Progenitor cell of endocrine pancreas (in vitro differentiated cells): ENCODE measurements around the gene PSMD3. TPM values are rescaled to one million over a fixed set of nuclear protein-coding genes. Genes with fewer than 3 reads are reported as not detected.
A peak's percentile ranks its signal among the peaks of the same experiment; 100 is the strongest.
"Not testable (repeated sequence)": the region's sequence is repeated elsewhere in the genome, so short reads cannot be mapped to it uniquely, and the experiment has no call there.

ENCODE experiments used
- DNase-seq: peaks from one replicate; pipeline ENCODE4 v3.0.0; 2021; ENCODE audit warnings: low spot score; ENCODE audit not compliant: unreplicated experiment
- H3K27ac Mint-ChIP-seq: 2 replicates; pipeline ENCODE4 v1.8.0; 2021; ENCODE audit warnings: mild to moderate bottlenecking, moderate library complexity, mixed read lengths
- H3K27me3 Mint-ChIP-seq: 2 replicates; pipeline ENCODE4 v1.8.0; 2021; ENCODE audit warnings: mixed read lengths
- H3K36me3 Mint-ChIP-seq: 2 replicates; pipeline ENCODE4 v1.8.0; 2022; ENCODE audit warnings: mixed read lengths; ENCODE audit not compliant: insufficient read depth
- H3K4me1 Mint-ChIP-seq: 2 replicates; pipeline ENCODE4 v1.8.0; 2021; ENCODE audit warnings: low read depth, mixed read lengths
- H3K4me3 Mint-ChIP-seq: 2 replicates; pipeline ENCODE4 v1.8.0; 2021; ENCODE audit warnings: low read depth, mild to moderate bottlenecking, moderate library complexity, mixed read lengths
- H3K9me3 Mint-ChIP-seq: 2 replicates; pipeline ENCODE4 v1.8.0; 2021; ENCODE audit warnings: low read depth, mixed read lengths
- CTCF ChIP-seq: fragments of 200-600 bp; sonication (generic); IDR thresholded peaks from one replicate; pipeline ENCODE4 v1.5.0; 2021; ENCODE audit warnings: antibody characterized with exemption, mild to moderate bottlenecking; ENCODE audit not compliant: unreplicated experiment
- total RNA-seq: library from RNA; stranded (reverse); gene quantifications from 2 replicates; pipeline ENCODE4 v1.2.1, GENCODE V29; 2021

PSMD3 gene
- total RNA-seq, 1 donor from 2014 or later: 117 TPM

DNA sequence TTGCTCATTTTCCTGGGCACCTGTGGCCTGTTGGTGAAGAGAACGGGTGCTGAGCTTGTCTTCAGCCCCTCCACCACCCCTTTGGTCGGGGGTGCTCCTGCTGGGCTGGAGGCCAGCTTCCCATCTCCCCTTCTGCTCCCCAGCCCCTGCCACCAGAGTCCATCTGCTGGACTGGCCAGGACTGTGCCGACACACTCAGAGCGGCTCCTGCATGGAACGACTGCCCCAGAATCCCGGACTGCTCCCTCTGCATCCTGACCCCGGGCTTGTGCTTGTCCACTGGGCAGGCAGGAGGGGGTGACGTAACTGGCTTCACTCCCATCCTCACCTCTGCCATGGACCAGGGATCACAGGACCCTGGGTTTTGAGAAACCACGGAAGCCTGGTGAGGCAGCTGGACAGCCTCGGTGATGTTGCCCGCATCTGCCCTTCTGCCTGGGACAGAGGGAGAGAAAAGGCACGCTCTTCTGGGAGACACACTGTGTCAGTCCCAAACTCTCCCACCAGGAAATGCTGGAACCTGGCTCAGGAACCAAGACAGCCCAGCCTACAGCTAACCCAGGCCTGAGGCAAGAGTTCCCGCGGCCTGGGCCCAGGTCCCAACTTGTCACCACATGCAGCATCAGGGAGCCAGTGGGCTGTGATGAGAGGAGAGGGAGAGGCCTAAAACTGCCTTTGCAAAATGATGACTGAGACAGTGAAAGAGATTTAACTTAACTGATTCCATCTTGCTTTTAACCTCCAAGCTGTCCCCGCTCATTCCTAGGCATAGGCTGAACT, 33.9 kb upstream of the PSMD3 start:
- Mint-ChIP-seq H3K4me3 (no peak overlapping the region), H3K27ac (no peak overlapping the region), H3K27me3 (peaks cover 19% of the 10 kb centered on the region), H3K4me1 (peaks cover 3% of the 10 kb centered on the region), H3K36me3 (no peaks in the 10 kb centered on the region), H3K9me3 (no peaks in the 10 kb centered on the region)
- TF ChIP-seq CTCF: no peak
- DNase-seq: no peak

GRCh38 chr17:39948489-39948828, 32.1 kb upstream of the PSMD3 start:
- H3K4me3 Mint-ChIP-seq, DNase-seq, H3K9me3 Mint-ChIP-seq, H3K4me1 Mint-ChIP-seq, H3K36me3 Mint-ChIP-seq, H3K27ac Mint-ChIP-seq: not testable (repeated sequence)
- H3K27me3 Mint-ChIP-seq: peaks cover 20% of the 10 kb centered on the region

DNA sequence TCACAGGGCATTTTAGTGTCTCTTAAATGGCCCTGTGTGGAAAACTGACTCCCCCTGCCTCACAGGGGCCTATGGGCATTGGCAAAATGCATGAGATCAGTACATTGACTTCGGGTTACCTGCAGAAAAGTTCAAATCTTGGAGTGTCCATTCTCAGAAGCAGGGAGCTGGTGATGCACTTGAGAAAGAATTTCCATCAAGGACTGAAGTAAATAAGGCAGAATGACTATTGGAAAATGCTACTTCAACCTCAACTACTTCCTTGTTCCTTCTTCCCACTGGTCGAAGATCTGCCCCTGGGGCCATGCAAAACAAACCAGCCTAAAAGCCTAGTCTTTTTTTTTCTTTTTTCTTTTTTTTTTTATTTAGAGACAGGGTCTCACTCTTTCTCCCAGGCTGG, 31.6 kb upstream of the PSMD3 start:
- Mint-ChIP-seq H3K9me3 (no peaks in the 10 kb centered on the region), H3K4me1 (peaks cover 8% of the 10 kb centered on the region), H3K27me3 (peaks cover 20% of the 10 kb centered on the region), H3K27ac (peak overlapping the region; percentile 45), H3K4me3 (no peak overlapping the region), H3K36me3 (no peaks in the 10 kb centered on the region)
- no peak for TF ChIP-seq CTCF
- no peak for DNase-seq

GRCh38 chr17:39950871-39951348, 29.7 kb upstream of the PSMD3 start:
- no peak for TF ChIP-seq CTCF
- Mint-ChIP-seq H3K27me3 (peaks cover 20% of the 10 kb centered on the region), H3K36me3 (no peaks in the 10 kb centered on the region), H3K4me3 (no peak overlapping the region), H3K4me1 (peaks cover 8% of the 10 kb centered on the region), H3K27ac (no peak overlapping the region), H3K9me3 (no peaks in the 10 kb centered on the region)
- DNase-seq: no peak

DNA sequence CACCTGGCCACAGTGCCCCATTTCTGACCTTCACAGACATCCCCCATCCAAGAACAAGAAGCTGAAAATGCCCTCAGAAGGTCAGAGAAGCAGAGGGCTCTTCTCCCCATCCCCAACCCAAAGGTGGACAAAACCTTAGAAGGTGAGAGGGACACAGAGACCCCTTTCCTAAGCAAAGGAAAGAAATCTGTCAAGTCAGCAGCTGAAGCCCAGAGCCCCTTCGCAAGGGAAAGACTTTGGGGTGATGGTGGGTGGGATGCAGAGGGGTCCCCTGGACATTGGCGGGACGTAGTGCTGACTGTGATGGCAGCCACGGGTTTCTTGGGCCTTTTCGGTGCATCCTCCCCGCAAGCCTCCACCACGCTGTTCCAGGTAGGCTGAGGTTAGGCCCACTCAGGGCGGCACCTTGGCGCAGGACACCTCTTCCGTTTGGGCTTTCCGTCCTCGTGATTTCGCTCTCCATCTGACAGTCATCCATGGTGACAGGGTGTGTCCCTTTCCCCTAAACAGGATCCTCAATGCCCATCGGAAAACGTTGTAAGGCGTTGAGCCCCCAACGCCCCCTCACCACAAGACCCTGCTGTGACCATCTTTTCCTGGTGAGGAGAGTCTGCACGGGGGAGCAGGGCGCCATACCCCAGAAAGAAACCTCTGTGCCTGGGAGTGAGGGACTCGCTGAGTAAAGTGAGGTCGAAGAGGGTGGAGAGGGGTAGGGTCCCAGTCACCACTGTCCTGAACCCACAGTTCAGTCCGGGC, 28.5 kb upstream of the PSMD3 start:
- Mint-ChIP-seq H3K4me3 (peak overlapping the region; percentile 65), H3K27ac (peak overlapping the region; percentile 54), H3K4me1 (peaks cover 8% of the 10 kb centered on the region), H3K36me3 (no peaks in the 10 kb centered on the region), H3K27me3 (peaks cover 20% of the 10 kb centered on the region), H3K9me3 (no peaks in the 10 kb centered on the region)
- TF ChIP-seq CTCF: no peak
- DNase-seq: peak; percentile 11
